Body of pancreas (tissue), 4 donors: ENCODE data around the gene CPLANE2. TPM values are rescaled to one million over a fixed set of nuclear protein-coding genes. Genes with fewer than 3 reads are reported as not detected.

Experiments used
- ATAC-seq: fragments of 150-250 bp; one replicate; pipeline ENCODE4 v1.9.1; 2016
- DNase-seq, 4 donors: peaks; one replicate each; pipeline ENCODE4 v3.0.0-alpha.2; 2019
- H3K27ac ChIP-seq, 4 donors: fragments of 200-600 bp; sonication (generic); 1 replicate in 3 of 4; 2 replicates in 1 of 4; pipeline versions ENCODE4 v1.5.1 to v1.6.1; 2016 to 2019; ENCODE audit warnings: mild to moderate bottlenecking in 1 of 4, mixed read lengths in 1 of 4, moderate library complexity in 1 of 4
- H3K27me3 ChIP-seq, 2 donors: fragments of 200-600 bp; sonication (generic); one replicate each; pipeline ENCODE4 v1.6.0; 2016; ENCODE audit warnings: mild to moderate bottlenecking in 1 of 2
- H3K36me3 ChIP-seq, 2 donors: fragments of 200-600 bp; sonication (generic); replicated peaks in 1 of 2; 2 replicates each; pipeline ENCODE4 v1.5.1; 2016; ENCODE audit warnings: low read depth in 2 of 2; ENCODE audit not compliant: insufficient read depth in 1 of 2
- H3K4me1 ChIP-seq: fragments of 200-600 bp; sonication (generic); one replicate; pipeline ENCODE4 v1.6.0; 2016
- H3K4me3 ChIP-seq, 2 donors: fragments of 200-600 bp; sonication (generic); 1 replicate in 1 of 2; 2 replicates in 1 of 2; pipeline ENCODE4 v1.5.1; 2016 to 2019
- H3K9me3 ChIP-seq, 3 donors: fragments of 200-600 bp; sonication (generic); 1 replicate in 2 of 3; 2 replicates in 1 of 3; pipeline ENCODE4 v1.5.1; 2016
- CTCF ChIP-seq, 7 experiments: fragments of 450-650 bp in 4 of 7; fragments of 200-600 bp in 3 of 7; sonication (generic) in 3 of 7; IDR thresholded peaks; one replicate each; pipeline ENCODE4 v1.5.1; 2016 to 2019; ENCODE audit warnings: antibody characterized with exemption in 7 of 7
- POLR2A ChIP-seq, 3 donors: fragments of 450-650 bp; IDR thresholded peaks; one replicate each; pipeline ENCODE4 v1.6.1; 2016; ENCODE audit warnings: antibody characterized with exemption in 3 of 3, mild to moderate bottlenecking in 2 of 3
- WGBS, 2 donors: methylation state at CpG; one replicate each; pipeline ENCODE4 v1.1.5; 2017; 5-methylcytosine and 5-hydroxymethylcytosine counted together
- intact Hi-C: fragments of 100-400 bp; cut with DNase I; formaldehyde crosslinking; loops from one replicate; pipeline ENCODE4 v1.15.1; 2023
- small RNA-seq: library from RNA; depleted of rRNA; stranded (forward); fragments of <200 nt; gene quantifications from one replicate; pipeline ENCODE3, GENCODE V24; 2016
- total RNA-seq, 2 donors: library from RNA; depleted of rRNA; stranded (reverse); fragments of >200 nt; gene quantifications; one replicate each; pipeline ENCODE4 v1.1.0, GENCODE V29; 2016

The CPLANE2 gene
- total RNA-seq, 2 donors from 2014 or later: 3.6 TPM

- no peak overlapping the region for H3K27ac ChIP-seq
- ATAC-seq: no peak
- intact Hi-C loops: no loop called here
- no peaks in the 10 kb centered on the region for H3K9me3 ChIP-seq
- no peak overlapping the region for H3K4me3 ChIP-seq
- H3K36me3 ChIP-seq: no peaks in the 10 kb centered on the region
- TF ChIP-seq POLR2A (IDR thresholded peaks at IDR 0.05) (no peak), CTCF (IDR thresholded peaks at IDR 0.05) (no peak)
- H3K27me3 ChIP-seq: no peaks in the 10 kb centered on the region
- no peak for DNase-seq
- WGBS, 2 donors: 80 to 84% methylated on average over 12 to 13 of the region's 13 CpGs
- H3K4me1 ChIP-seq: peaks cover 34% of the 10 kb centered on the region
These were observed 53.8 kb downstream of the CPLANE2 start for GRCh38 chr1:16183179-16183578.

- WGBS, 2 donors: 74% methylated on average over 13 to 18 of the region's 18 CpGs
- intact Hi-C loops: no loop called here
- peak overlapping the region; percentile 62 to 89 (median 82) for H3K27ac ChIP-seq
- no peak overlapping the region for H3K4me3 ChIP-seq
- no peaks in the 10 kb centered on the region for H3K9me3 ChIP-seq
- peaks cover 37% of the 10 kb centered on the region for H3K4me1 ChIP-seq
- ATAC-seq (peak; percentile 90), DNase-seq (peak; percentile 63 to 82 (median 74))
- TF ChIP-seq POLR2A (IDR thresholded peaks at IDR 0.05) (peak; percentile 18 to 67 (median 57)), CTCF (IDR thresholded peaks at IDR 0.05) (no peak)
- H3K36me3 ChIP-seq: no peaks in the 10 kb centered on the region
- no peaks in the 10 kb centered on the region for H3K27me3 ChIP-seq
These were observed 54.9 kb downstream of the CPLANE2 start for GRCh38 chr1:16181887-16182719.

Small RNA genes lying within 50 kb of the gene (small RNA-seq; reads per million reads assigned to genes)
- not detected for gene MT1XP1

Other genes starting within 250 kb of the CPLANE2 start
- not detected for gene SRARP, start 232.9 kb downstream of the CPLANE2 start, total RNA-seq
- gene HSPB7, start 219.1 kb downstream of the CPLANE2 start, total RNA-seq: 10 to 100 TPM in 1 of 2 donors, 1 to 10 TPM in 1; 5.7 to 39.9 TPM
- 1 to 10 TPM; 2.1 to 4.0 TPM for gene CLCNKA, start 215.1 kb downstream of the CPLANE2 start, total RNA-seq
- 1 to 10 TPM in 1 of 2 donors, not detected in 1; 1.3 TPM for gene CLCNKB, start 193.4 kb downstream of the CPLANE2 start, total RNA-seq
- 1 to 10 TPM in 1 of 2 donors, not detected in 1; 4.2 TPM for gene FAM131C, start 163.5 kb downstream of the CPLANE2 start, total RNA-seq
- gene EPHA2, start 81.1 kb downstream of the CPLANE2 start, total RNA-seq: 10 to 100 TPM; 19.5 to 26.7 TPM
- gene ARHGEF19, start 24.5 kb downstream of the CPLANE2 start, total RNA-seq: 10 to 100 TPM; 15.3 to 31.3 TPM
- 10 to 100 TPM; 11.9 to 33.6 TPM for gene FBXO42, start 115.3 kb upstream of the CPLANE2 start, total RNA-seq
- 10 to 100 TPM; 26.4 to 29.8 TPM for gene SZRD1, start 130.1 kb upstream of the CPLANE2 start, total RNA-seq
- gene SPATA21, start 200.2 kb upstream of the CPLANE2 start, total RNA-seq: not detected
- 10 to 100 TPM; 28.3 to 31.9 TPM for gene NECAP2, start 203.5 kb upstream of the CPLANE2 start, total RNA-seq